Omental fat pad (tissue), 4 donors: ENCODE results near the gene PCNX3. TPM values are rescaled to one million over a fixed set of nuclear protein-coding genes. Genes with fewer than 3 reads are reported as not detected.

Experiments
- ATAC-seq: fragments of 150-250 bp; one replicate; pipeline ENCODE4 v1.9.1; 2016; ENCODE audit warnings: mild to moderate bottlenecking, moderate library complexity; ENCODE audit not compliant: low FRiP score
- DNase-seq: peaks from one replicate; pipeline ENCODE4 v3.0.0-alpha.2; 2019; ENCODE audit warnings: low spot score
- total RNA-seq, 4 donors: library from RNA; depleted of rRNA; stranded (reverse); fragments of >200 nt; gene quantifications; one replicate each; pipeline ENCODE4 v1.1.0, GENCODE V29; 2016
- TF ChIP-seq, protein P1 (sequence below), 3 donors: fragments of 450-650 bp; IDR thresholded peaks; one replicate each; pipeline ENCODE4 v1.5.1; 2016 to 2017; ENCODE audit warnings: antibody characterized with exemption in 3 of 3, mild to moderate bottlenecking in 3 of 3, moderate library complexity in 2 of 3

PCNX3 gene
- total RNA-seq, 4 donors from 2014 or later = 15.8 to 25.1 (median 20.7) TPM

- DNase-seq = no peak
- TF ChIP-seq, protein P1, sequence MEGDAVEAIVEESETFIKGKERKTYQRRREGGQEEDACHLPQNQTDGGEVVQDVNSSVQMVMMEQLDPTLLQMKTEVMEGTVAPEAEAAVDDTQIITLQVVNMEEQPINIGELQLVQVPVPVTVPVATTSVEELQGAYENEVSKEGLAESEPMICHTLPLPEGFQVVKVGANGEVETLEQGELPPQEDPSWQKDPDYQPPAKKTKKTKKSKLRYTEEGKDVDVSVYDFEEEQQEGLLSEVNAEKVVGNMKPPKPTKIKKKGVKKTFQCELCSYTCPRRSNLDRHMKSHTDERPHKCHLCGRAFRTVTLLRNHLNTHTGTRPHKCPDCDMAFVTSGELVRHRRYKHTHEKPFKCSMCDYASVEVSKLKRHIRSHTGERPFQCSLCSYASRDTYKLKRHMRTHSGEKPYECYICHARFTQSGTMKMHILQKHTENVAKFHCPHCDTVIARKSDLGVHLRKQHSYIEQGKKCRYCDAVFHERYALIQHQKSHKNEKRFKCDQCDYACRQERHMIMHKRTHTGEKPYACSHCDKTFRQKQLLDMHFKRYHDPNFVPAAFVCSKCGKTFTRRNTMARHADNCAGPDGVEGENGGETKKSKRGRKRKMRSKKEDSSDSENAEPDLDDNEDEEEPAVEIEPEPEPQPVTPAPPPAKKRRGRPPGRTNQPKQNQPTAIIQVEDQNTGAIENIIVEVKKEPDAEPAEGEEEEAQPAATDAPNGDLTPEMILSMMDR (IDR thresholded peaks at IDR 0.05) = no peak
- no peak for ATAC-seq
Measured at GRCh38 chr11:65622011-65622410, 6.4 kb downstream of the PCNX3 start.

GRCh38 chr11:65623177-65623576 lies 7.6 kb downstream of the PCNX3 start:
- DNase-seq = no peak
- TF ChIP-seq, protein P1 (IDR thresholded peaks at IDR 0.05) = no peak
- ATAC-seq = no peak

DNA sequence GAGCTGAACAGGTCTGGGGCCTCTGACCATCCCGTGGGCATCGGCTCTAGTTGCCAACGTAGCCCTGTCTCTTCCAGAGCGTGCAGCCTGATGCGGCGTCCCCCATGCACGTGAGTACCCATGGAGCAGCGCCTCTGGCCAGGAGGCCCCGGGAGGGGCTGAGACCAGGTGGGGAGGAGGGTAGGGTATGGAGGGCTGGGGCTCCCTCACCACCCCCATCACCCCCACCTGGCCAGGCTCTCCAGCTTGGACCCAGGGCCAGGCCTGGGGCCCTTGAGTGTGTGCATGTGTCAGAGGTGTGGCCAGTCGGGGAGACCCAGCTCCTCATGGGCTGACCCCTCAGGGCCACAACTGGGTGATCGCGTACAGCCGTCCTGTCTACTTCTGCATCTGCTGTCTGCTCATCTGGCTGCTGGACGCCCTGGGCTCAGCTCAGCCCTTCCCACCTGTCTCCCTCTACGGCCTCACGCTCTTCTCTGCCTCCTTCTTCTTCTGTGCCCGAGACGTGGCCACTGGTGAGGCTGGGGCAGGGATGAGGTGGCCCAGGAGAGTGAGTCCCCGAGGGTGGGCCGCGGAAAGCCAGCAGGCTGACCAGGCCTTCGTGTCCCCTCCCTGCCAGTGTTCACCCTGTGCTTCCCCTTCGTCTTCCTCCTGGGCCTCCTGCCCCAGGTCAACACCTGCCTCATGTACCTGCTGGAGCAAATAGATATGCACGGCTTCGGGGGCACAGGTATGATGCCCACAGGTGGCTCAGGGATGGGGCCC lies 8.5 kb downstream of the PCNX3 start:
- no peak for ATAC-seq
- TF ChIP-seq, protein P1 (IDR thresholded peaks at IDR 0.05) = no peak
- DNase-seq = no peak

GRCh38 chr11:65624931-65625627 lies 9.5 kb downstream of the PCNX3 start:
- no peak for ATAC-seq
- TF ChIP-seq, protein P1 (IDR thresholded peaks at IDR 0.05) = no peak
- DNase-seq = no peak

DNA sequence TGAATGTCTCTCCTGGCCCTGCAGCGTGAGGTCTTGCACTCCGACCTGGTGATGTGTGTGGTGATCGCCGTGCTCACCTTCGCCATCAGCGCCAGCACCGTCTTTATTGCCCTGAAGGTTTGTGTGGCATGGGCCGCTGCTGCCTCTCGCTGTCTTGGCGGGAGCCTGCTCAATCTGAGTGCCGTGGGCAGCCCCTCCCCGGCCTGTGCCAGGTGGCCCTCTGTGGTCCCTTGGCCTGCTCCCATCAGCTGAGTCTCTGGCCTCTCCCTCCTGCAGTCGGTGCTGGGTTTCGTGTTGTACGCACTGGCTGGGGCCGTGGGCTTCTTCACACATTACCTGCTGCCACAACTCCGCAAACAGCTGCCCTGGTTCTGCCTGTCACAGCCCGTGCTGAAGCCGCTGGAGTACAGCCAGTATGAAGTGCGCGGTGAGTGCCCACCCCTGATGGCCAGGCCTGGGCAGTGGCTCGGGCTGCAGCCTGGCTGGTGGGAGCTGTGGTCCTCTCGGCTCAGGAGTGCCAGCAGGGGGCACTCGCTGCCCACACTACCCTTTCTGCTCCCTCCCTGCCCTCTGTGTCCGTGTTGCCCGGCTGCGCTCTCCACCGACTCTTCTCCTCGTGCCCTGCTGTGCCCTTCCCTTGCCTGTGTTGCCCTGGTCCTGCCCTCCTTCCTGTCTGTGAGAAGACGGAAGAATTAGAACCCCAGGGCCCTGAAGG lies 10.2 kb downstream of the PCNX3 start:
- peak; percentile 41 for ATAC-seq
- TF ChIP-seq, protein P1 (IDR thresholded peaks at IDR 0.05) = peak in 1 of 3 donors; percentile 10
- DNase-seq = no peak

GRCh38 chr11:65627202-65627601 lies 11.6 kb downstream of the PCNX3 start:
- ATAC-seq (no peak), DNase-seq (no peak)
- TF ChIP-seq, protein P1 (IDR thresholded peaks at IDR 0.05) = no peak
